DMS79 (cell line): ENCODE data around the gene HOXC12.

Source experiments
- DNase-seq: peaks from one replicate; lab custom pipeline; 2025; lab: John Stamatoyannopoulos, UW

The HOXC12 gene

GRCh38 chr12:53997204-53998109 is 42.8 kb downstream of the HOXC12 start:
- no peak for DNase-seq

- DNase-seq = no peak
Measured at GRCh38 chr12:53998110-53998899, 43.6 kb downstream of the HOXC12 start.

GRCh38 chr12:53998900-53999236 is 44.2 kb downstream of the HOXC12 start:
- no peak for DNase-seq

DNA sequence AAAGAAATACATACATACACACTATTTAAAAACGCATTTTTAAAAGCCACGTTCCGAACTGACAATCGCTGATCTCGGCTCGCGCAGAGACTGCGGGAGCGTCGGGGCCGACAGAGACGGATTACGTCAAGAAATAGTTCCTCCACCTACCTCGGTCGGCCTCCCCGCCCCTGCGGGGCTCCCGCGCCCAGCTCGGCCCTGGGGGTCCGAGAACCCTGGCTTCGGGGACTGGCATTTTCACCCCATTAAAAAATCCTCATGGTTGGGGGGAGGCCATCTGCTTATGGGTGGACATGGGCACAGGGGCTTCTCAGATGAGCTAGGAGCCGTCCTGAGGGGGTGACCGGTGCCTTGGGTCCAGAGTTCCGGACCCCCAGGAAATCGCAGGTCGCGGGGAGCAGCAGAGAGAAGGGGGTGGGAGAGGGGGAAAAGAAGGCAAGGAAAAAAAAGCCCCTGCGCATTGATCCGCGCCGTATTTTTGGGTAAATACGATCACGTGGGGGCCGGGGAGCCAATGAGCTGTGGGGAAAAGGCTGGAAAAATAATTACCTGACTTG is 44.9 kb downstream of the HOXC12 start:
- peak; percentile 20 for DNase-seq

GRCh38 chr12:54000116-54001114 is 45.7 kb downstream of the HOXC12 start, which contains the start of gene HOXC9:
HOXC9 (plus strand) TSS chr12:54000161; CDS start chr12:54000189, 28 bp downstream.
- no peak for DNase-seq

DNA sequence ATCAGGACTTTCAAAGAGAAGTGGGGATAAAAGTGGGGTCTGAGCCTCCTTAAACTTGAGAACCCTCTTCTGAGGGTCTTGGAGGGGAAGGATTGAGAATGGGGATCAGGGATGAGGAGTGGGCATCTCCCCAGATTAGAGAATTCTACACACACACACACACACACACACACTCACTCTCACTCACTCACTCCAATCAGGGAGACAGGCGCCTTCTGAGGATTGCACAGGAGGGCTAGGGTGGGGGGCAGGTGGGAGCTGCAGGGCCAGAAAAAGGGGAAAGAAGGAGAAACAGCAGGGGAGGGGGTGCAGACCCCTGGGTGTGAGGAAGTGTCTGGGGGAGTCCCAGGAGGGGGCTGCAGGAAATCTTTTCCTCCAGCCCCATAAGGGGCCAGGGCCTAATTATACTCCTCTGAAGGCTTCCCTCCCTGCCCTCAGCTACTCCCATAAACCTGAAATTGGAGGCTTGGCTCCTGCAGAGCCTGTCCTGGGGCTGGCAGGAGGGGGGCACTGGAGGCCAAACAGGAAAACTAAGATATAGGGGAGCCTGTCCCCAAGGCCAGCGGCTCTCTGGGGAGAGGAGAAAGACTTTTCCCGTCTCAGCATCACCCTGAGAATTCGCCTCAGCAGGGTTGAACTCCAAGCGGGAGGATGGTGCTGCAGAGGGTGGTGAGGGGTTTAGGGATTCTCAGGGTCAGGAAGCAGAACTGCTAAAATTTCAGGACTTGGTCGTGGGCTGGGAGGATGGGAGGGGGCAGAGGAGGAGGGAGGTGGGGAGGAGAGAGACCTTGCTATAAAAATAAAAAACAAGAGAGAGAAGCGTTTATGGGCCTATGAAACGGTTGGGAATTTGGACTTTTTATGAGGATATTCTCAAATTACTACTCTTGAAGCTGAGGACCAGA is 46.8 kb downstream of the HOXC12 start:
- no peak for DNase-seq

GRCh38 chr12:54002278-54002914 is 47.7 kb downstream of the HOXC12 start:
- DNase-seq = no peak

- no peak for DNase-seq
Measured at GRCh38 chr12:54002915-54003389, 48.2 kb downstream of the HOXC12 start.

DNA sequence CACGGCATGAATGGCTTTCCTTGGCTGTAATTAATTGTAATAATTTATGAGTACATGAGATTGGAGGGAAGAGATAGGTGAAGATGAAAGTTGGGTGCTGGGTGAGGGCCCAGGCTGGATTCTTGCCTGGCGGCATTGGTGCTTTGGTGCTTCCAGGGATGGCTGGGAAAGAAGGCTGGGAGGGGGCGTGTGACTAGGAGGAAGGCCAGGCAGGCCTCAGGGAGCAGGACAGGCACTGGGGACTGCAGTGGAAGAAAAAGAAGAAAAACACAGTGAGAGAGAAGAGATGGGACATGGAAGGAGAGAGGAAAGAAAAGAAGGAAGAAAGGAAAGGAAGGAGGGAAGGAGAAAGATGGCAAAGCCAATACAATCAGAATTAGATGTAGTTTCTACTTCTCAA is 48.9 kb downstream of the HOXC12 start:
- DNase-seq = no peak

GRCh38 chr12:54004063-54004840 is 49.5 kb downstream of the HOXC12 start:
- no peak for DNase-seq

DNA sequence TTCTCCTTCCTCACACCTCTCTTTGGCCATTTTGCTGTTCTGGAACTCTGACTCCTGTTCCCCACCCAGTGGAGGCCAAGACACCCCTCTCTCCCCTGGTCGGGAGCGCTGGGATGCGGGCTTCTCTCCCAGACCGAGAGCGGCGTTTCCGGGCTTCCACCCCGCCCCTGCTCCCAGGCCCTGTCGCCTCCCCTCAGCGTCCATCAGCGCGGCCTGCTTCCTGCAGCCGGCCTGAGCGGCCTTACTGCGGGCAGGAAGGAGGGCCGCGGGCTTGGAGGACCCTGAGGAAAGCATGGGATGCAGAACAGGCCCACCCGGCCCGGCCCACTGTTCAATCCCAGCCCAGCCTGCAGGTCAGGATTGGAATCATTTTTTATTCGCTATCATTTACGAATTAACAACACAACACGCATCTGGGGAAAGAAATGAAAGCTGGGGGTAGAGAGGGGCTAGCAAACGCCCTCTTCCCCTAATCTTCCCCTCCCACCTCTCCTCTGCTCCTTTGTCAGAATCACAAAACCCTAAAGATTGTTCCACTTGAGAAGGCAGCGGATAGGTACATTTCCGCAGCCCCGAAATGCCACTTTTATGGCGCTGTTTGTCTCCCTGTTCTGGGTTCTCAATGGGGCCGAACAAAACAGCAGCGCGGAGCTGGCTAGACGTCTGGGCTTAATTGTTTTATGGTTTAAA is 50.3 kb downstream of the HOXC12 start:
- DNase-seq = no peak

DNA sequence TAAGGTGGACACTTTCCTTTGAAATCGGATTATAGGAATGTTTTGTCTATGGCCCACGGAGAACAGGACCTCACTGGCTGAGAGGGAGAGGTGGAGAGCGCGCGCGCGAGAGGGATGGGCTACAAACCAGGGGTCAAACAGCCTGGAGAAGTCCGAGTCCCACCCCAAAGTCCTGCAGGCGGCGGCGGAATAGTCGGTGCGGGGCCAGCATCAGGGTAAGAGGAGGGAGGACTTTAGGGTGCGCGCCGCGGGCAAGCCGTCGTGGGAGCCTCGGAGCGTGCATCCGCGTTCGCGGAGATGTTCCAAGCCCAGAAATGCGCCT is 50.8 kb downstream of the HOXC12 start:
- no peak for DNase-seq

DNA sequence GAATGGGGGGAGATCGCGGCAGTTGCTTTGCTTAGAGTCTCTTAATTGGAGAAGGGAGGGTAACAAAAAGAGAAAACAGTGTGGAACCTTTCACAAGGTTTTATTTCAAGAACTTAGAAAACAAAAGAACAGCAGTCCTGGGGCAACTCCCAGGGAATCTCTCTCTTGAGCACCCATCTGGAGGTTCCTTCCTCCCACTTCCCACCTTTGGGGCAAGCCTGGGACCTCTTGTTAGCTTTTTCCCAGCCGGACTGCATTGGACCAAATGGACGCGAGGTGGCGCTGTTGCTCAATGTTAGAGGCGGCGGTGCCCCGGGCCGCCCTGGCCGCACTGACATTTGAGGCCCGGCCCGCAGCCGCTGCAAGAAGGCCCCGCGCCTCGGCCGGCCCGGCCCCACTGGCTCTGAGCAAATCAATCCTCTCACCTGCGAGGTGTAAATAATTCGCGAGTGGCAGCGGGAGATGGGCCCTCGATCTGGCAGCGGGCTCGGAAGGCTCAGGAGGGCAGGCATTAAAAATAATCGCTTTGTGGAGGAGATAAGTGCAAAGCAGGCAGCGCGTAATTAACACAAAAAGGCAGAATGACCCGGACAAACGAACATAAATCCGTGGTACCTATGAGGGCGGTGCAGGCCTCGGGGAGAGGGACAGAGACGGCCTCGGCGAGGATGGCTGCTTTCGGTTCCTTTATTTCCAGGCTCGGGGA is 51.3 kb downstream of the HOXC12 start:
- peak; percentile 30 for DNase-seq

GRCh38 chr12:54006559-54007220 is 52.0 kb downstream of the HOXC12 start:
- DNase-seq = no peak

- DNase-seq = no peak
Measured at GRCh38 chr12:54007538-54008259, 53.0 kb downstream of the HOXC12 start.

- no peak for DNase-seq
Measured at GRCh38 chr12:54008260-54008552, 53.5 kb downstream of the HOXC12 start.
